Ectodermal cell (in vitro differentiated cells): ENCODE measurements around the gene ABHD12B.
"Not testable (repeated sequence)": the region's sequence is repeated elsewhere in the genome, so short reads cannot be mapped to it uniquely, and the experiment has no call there.

ENCODE experiments used
- H3K27ac ChIP-seq: 2 replicates; pipeline ENCODE4 v1.7.0; 2013; ENCODE audit warnings: mild to moderate bottlenecking, low read depth, low read length; ENCODE audit not compliant: insufficient read depth, poor library complexity, severe bottlenecking
- H3K27me3 ChIP-seq: 2 replicates; pipeline ENCODE4 v1.7.0; 2013; ENCODE audit warnings: mild to moderate bottlenecking, low read length; ENCODE audit not compliant: insufficient read depth, control insufficient read depth, poor library complexity, severe bottlenecking
- H3K36me3 ChIP-seq: one replicate; pipeline ENCODE4 v1.7.0; 2013; ENCODE audit warnings: low read length; ENCODE audit not compliant: control insufficient read depth, insufficient read depth
- H3K4me1 ChIP-seq: one replicate; pipeline ENCODE4 v1.7.0; 2013; ENCODE audit warnings: low read length; ENCODE audit not compliant: control insufficient read depth, insufficient read depth
- H3K4me3 ChIP-seq: 2 replicates; pipeline ENCODE4 v1.7.0; 2013; ENCODE audit warnings: low read depth, low read length, control low read depth; ENCODE audit not compliant: insufficient read depth
- H3K9me3 ChIP-seq: 2 replicates; pipeline ENCODE4 v1.7.0; 2013; ENCODE audit warnings: mild to moderate bottlenecking, low read length, moderate library complexity; ENCODE audit not compliant: control insufficient read depth
- whole genome bisulfite sequencing, 2 experiments: methylation state at CpG; one replicate each; pipeline ENCODE4 v1.1.7; 2013; ENCODE audit warnings: missing lambda C conversion rate in 2 of 2; 5-methylcytosine and 5-hydroxymethylcytosine counted together

Gene ABHD12B

DNA sequence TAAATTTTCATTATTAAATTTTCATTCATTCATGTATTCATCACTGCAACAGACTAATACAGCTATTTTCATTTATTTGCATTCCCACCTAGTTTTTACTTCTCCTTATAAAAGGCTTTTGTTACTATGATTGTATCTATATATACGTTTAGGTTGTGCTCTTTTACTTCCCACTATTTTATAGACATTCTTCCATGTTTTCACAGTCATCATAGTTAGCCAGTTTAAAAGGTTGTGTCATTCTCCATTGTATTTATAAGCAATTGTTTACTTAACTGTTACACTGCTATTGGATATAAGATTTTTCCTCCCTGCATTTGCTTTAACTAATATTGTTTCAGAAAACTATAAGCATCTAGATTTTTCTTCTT, 12.0 kb downstream of the ABHD12B start:
- no peak overlapping the region for H3K27ac ChIP-seq
- no peaks in the 10 kb centered on the region for H3K9me3 ChIP-seq
- no peaks in the 10 kb centered on the region for H3K36me3 ChIP-seq
- WGBS, 2 experiments: 100% methylated on average over 1 of the region's 1 CpG; no CpG with 5 or more reads in 1 of the 2 experiments
- H3K4me3 ChIP-seq: no peak overlapping the region
- H3K4me1 ChIP-seq: no peaks in the 10 kb centered on the region
- no peaks in the 10 kb centered on the region for H3K27me3 ChIP-seq

DNA sequence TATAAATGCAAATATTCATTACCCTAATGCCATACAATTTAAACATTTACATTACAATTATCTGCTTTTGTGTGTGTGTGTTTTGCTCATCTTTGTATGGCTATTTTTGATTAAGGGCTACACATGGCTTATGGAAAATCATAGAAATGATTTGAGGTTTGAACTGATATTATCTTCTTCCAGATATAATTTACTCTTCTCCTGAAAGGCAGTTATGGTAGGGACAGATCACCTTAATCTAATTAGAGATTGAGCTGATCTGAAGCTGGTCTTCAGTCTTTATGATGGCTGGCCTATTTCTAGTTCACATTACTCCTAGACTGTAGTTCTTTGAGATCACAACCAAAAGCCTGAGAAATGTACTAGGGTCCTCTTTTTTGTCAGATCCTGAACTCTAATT, 15.6 kb downstream of the ABHD12B start:
- no peaks in the 10 kb centered on the region for H3K4me1 ChIP-seq

DNA sequence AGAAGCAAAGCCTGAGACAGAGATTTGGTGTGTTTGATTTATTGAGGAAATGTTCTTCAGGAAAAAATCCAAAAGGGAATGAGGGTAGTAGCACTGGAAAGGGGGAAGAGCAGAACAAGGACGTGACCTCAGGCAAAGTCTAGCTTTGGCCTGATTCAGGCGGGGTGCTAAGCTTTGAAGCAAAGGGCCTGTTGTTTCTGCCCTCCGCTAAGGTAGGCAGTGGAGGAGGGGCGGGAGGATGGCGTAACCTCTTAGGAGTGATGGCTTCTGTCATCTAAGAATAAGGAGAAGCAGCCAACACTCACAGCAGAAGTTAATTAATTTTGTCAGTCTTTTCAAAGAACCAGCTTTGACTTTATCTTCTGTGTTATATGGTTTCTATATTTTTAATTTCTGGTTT, 20.4 kb downstream of the ABHD12B start:
- H3K36me3 ChIP-seq: no peaks in the 10 kb centered on the region
- H3K9me3 ChIP-seq: no peaks in the 10 kb centered on the region
- H3K27ac ChIP-seq: no peak overlapping the region
- H3K27me3 ChIP-seq: no peaks in the 10 kb centered on the region
- H3K4me3 ChIP-seq: no peak overlapping the region
- 28 to 40% methylated on average over 5 of the region's 5 CpGs for WGBS, 2 experiments
- no peaks in the 10 kb centered on the region for H3K4me1 ChIP-seq

More for the DNA sequence above, 15.6 kb downstream of the ABHD12B start:
- Histone ChIP-seq H3K36me3 (no peaks in the 10 kb centered on the region), H3K9me3 (no peaks in the 10 kb centered on the region), H3K27ac (no peak overlapping the region), H3K4me3 (no peak overlapping the region), H3K27me3 (no peaks in the 10 kb centered on the region)

DNA sequence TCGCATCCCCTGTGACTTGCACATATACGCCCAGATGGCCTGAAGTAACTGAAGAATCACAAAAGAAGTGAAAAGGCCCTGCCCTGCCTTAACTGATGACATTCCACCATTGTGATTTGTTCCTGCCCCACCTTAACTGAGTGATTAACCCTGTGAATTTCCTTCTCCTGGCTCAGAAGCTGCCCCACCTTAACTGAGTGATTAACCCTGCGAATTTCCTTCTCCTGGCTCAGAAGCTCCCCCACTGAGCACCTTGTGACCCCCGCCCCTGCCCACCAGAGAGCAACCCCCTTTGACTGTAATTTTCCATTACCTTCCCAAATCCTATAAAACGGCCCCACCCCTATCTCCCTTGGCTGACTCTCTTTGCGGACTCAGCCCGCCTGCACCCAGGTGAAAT, 24.6 kb downstream of the ABHD12B start:
- not testable (repeated sequence) for H3K4me1 ChIP-seq, H3K27me3 ChIP-seq
- 50 to 66% methylated on average over 4 to 5 of the region's 7 CpGs for WGBS, 2 experiments

DNA sequence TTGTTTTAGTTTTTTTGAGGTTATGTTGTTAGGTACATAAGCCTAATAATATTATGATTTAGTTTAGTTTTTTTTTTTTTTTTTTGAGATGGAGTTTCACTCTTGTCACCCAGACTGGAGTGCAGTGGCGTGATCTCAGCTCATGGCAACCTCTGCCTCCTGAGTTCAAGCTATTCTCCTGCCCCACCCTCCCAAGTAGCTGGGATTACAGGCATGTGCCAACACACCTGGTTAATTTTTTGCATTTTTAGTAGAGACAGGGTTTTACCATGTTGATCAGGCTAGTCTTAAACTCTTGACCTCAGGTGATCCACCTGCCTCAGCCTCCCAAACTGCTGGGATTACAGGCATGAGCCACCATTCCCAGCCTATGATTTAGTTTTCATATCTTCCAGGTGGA, 25.2 kb downstream of the ABHD12B start:
- H3K27me3 ChIP-seq, H3K4me1 ChIP-seq, H3K27ac ChIP-seq, H3K36me3 ChIP-seq, H3K4me3 ChIP-seq, H3K9me3 ChIP-seq: not testable (repeated sequence)
- 83 to 100% methylated on average over 1 of the region's 1 CpG for WGBS, 2 experiments

More for the DNA sequence above, 24.6 kb downstream of the ABHD12B start:
- not testable (repeated sequence) for H3K36me3 ChIP-seq, H3K9me3 ChIP-seq, H3K27ac ChIP-seq, H3K4me3 ChIP-seq

DNA sequence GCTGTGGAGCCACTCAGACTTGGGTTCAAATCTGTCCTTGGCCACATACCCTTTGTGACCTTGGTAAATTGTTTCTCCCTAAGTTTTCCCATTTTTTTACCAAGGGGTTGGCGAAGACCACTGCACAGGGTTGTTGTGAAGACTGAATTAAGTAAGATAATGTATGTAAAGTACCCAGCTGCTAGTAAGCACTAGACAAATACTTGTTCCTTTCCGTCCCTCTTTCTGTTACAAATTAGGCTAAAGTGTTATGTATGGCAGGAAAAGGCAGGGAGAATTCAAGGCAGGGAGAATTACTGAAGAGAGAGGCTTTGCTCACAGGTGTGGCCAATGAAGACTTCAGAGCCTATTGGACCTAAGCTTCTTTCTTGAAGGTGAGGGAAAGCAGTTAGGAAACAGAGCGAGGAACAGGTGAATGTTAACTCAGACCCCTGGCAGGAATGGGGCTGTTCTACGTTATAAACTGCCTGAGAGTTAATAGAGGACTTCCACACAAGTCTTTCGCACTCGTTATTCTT, 25.9 kb downstream of the ABHD12B start:
- H3K4me1 ChIP-seq: no peaks in the 10 kb centered on the region
- H3K36me3 ChIP-seq: no peaks in the 10 kb centered on the region
- H3K4me3 ChIP-seq: no peak overlapping the region
- no peaks in the 10 kb centered on the region for H3K27me3 ChIP-seq
- no peak overlapping the region for H3K27ac ChIP-seq
- WGBS, 2 experiments: 74 to 91% methylated on average over 5 to 6 of the region's 6 CpGs
- H3K9me3 ChIP-seq: no peaks in the 10 kb centered on the region

DNA sequence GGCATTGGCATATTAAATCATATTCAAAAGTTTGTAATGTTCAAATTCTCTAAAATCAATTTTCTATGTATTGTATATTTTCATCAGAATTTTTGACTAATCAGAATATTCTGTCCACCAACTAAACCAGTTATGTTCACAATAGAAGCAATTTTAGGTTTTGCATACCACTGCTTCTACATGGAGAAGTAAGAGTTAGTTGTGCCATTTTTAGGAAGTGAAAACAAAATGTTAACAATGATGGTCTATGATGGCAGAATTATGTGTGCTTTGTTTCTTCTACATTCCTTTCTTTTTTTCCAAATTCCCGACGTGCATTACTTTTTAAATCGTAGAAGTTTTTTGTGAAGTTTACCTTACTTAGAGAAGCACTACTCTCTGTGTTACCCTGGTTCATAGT, 29.5 kb downstream of the ABHD12B start:
- Histone ChIP-seq H3K27me3 (no peaks in the 10 kb centered on the region), H3K9me3 (no peaks in the 10 kb centered on the region), H3K36me3 (no peaks in the 10 kb centered on the region), H3K27ac (no peak overlapping the region), H3K4me3 (no peak overlapping the region), H3K4me1 (no peaks in the 10 kb centered on the region)
- 100% methylated on average over 3 of the region's 3 CpGs; no CpG with 5 or more reads in 1 of the 2 experiments for WGBS, 2 experiments

DNA sequence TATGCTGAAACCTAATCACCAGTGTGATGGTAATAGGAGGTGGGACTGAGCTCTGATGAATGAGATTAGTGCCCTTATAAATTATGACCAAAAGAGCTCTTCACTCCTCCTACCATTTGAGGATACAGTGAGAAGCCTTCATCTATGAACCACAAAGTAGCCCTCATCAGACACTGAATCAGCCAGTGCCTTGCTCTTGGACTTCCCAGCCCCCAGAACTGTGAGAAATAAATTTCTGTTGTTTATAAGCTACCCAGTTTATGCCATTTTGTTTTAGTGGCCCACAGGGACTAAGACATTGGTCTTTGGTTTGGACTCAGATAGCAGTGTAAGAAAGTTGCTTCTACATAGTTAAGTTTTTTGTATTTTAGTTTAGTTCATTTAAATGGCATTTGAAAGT, 32.9 kb downstream of the ABHD12B start:
- no peaks in the 10 kb centered on the region for H3K36me3 ChIP-seq
- H3K4me3 ChIP-seq: no peak overlapping the region
- H3K9me3 ChIP-seq: no peaks in the 10 kb centered on the region
- H3K4me1 ChIP-seq: no peaks in the 10 kb centered on the region
- H3K27ac ChIP-seq: no peak overlapping the region
- H3K27me3 ChIP-seq: no peaks in the 10 kb centered on the region

DNA sequence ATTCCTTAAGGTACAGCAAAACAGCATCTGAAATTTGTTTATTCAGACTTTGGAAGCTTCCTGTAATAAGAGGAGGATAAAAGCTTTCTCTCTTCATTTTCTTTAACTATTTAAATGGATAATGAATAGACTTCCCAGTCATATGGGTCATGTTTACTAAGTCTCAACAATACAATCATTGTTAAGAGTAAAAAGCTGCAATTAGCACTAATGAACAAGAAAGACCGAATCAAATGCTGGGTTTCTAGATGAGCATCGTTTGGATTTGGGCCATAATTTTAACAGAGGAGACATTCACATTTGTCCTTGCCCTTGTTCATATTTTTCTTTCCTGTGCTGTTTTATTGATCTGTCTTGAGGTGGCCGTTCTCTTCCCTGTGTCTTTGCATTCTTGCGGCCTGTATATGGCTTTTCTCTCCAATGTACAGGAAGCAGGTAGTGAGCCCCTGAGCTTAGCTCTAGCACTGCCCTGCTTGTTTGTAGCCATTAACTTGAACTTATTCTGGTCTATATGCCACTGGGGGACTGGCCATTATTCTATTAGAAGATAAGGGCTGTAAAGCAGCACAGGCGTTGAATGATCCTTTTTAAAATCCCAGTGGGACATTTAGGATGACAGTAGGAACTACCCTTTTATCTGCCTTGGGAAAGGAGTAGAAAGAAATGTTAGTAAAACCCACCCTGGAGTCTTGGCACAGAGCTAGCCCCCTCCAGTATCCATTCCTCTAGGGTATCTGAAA, 34.6 kb downstream of the ABHD12B start:
- WGBS, 2 experiments: 83 to 86% methylated on average over 5 of the region's 5 CpGs
- no peaks in the 10 kb centered on the region for H3K27me3 ChIP-seq
- H3K4me1 ChIP-seq: no peaks in the 10 kb centered on the region
- H3K4me3 ChIP-seq: no peak overlapping the region
- H3K9me3 ChIP-seq: no peaks in the 10 kb centered on the region
- H3K27ac ChIP-seq: no peak overlapping the region
- H3K36me3 ChIP-seq: no peaks in the 10 kb centered on the region

DNA sequence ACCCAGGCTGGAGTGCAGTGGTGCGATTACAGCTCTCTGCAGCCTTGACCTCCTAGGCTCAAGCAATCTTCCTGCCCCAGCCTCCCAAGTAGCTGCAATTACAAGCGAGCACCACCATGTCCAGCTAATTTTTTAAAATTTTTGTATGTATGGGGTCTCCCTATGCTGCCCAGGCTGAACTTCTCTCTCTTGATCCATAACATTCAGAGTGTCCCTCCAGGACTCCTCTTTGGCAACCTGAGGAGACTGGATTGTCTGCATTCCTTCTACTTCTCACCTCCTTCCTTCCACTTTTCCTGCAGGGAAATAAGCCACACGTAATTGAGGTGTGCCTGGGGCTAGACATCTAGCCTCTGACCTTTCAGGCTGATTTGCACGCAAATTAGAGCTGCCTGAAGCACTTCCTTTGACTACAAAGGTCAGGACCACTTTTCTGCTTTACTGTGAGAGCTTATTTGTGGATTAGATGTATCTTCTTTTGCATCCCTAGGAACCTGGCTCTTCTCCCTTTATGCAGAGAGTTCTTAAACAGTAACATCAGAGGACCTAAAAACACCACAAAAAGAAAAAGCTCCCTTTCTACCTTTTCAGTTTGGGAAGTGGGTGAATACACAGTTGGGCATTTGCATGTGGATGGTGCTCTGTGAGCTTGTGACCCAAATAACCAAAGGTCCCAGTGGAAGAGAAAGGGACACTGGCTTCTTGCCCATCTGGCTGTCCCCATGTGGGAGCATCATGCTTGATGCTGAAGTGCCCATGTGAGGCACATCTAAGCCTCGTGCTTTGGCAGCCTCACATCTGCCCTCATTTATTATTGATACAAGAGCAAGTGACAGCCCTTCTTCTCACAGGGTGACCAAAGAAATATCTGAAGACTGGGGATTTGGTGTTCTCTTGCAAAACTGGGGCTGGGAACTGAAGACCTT, 38.9 kb downstream of the ABHD12B start:
- Histone ChIP-seq H3K27me3 (no peaks in the 10 kb centered on the region), H3K9me3 (no peaks in the 10 kb centered on the region), H3K4me3 (no peak overlapping the region), H3K27ac (no peak overlapping the region), H3K36me3 (peaks cover 4% of the 10 kb centered on the region), H3K4me1 (no peaks in the 10 kb centered on the region)
- WGBS, 2 experiments: 78 to 82% methylated on average over 5 of the region's 5 CpGs
